HG02970 (cell line): ENCODE data around the gene MTHFD1L.
"Not testable (repeated sequence)": the region's sequence is repeated elsewhere in the genome, so short reads cannot be mapped to it uniquely, and the experiment has no call there.

Experiments used
- ATAC-seq: cut with Tn5 transposase; IDR thresholded peaks from one replicate; pipeline ENCODE4 v1.9.1; 2021; ENCODE audit warnings: mild to moderate bottlenecking, moderate library complexity, moderate number of reproducible peaks; ENCODE audit not compliant: unreplicated experiment, low FRiP score

Gene MTHFD1L

DNA sequence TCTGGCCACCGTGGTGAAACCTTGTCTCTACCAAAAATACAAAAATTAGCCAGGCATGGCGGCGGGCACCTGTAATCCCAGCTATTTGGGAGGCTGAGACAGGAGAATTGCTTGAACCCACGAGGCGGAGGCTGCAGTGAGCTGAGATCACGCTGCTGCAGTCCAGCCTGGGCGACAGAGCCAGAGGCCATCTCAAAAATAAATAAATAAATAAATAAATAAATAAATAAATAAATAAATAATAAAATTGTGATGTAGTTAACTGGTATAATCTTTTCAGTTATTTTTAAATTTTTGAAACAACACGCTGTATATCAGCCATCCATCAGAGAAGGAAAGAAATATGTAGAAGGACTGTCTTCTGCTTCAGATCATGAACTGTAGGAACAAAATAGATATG, 221.6 kb downstream of the MTHFD1L start:
- ATAC-seq = not testable (repeated sequence)

- no peak for ATAC-seq
Observed at GRCh38 chr6:151087861-151088598, 222.5 kb downstream of the MTHFD1L start.

- no peak for ATAC-seq
Observed at GRCh38 chr6:151088599-151088935, 223.1 kb downstream of the MTHFD1L start.

- no peak for ATAC-seq
Observed at GRCh38 chr6:151088963-151089362, 223.5 kb downstream of the MTHFD1L start.

- no peak for ATAC-seq
Observed at GRCh38 chr6:151089978-151090377, 224.5 kb downstream of the MTHFD1L start.

GRCh38 chr6:151091571-151091970, 226.1 kb downstream of the MTHFD1L start:
- ATAC-seq = no peak

DNA sequence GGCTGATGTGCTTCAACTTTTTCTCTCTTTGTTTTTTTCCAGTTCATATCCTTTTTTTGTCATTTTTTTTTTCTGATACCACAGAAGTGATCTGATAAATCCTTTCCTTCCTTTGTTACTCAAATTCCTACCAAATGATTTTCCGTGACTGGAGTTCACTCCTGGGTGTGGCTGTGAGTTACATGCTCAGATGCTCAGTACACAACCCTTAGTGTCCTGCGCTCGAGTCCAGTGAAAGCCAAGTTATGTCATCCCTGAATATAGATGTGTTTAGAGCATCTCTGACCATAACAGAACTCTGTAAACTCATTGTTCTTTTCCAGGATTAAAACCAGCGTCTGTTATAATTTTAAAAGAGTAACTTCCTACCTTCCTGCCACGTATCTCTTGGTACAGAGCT, 227.1 kb downstream of the MTHFD1L start:
- ATAC-seq = no peak

GRCh38 chr6:151093706-151094105, 228.2 kb downstream of the MTHFD1L start:
- ATAC-seq = no peak

DNA sequence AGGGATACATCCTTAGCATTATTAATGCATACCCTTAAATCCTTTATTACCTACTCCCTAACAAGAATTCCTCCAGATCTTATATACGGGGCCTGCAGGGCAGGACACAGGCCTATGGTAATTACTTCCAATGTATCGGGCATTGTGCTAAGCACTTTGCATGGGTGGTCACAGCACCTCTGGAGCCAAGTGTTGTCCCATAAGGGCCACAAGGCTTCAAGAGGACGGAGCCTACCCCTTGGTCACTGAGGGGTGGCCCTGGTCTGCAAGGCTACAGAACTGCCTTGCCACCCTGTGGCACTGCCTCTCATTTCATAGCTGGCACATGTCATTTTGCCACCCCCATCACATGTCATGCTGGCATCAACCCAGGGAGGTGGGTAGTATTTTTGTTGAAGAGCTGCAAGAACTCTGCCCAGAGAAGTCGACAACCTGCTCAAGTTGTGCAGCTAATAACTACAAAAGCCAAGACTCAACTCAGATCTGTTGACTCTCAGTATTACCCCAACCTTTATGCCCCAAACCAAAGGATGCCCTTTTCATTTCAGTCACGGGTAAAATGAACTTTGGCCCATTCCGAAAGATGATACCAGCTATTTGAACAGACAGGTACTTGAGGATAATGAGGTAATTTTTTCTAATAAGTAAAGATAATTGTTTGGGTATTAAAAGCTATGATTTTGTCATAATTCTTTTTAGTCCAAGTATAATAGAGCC, 230.2 kb downstream of the MTHFD1L start:
- ATAC-seq = no peak

DNA sequence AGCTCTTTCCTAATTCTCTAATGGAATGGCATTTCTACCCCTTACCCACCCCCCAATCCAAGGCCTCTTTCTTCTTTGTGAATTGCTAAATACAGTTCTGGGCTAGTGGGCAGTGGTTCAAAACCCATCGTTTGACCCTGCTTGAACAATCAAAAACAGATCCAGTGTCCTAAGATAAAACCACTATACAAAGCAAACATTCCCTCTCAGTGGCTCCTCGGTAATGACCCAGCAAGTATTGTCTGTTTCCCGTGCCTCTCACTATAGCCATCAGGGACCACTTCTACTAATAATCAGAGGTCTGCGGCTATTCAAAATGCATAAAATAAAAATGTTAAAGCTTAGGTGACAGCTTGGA, 230.7 kb downstream of the MTHFD1L start:
- ATAC-seq = no peak

- ATAC-seq = no peak
Observed at GRCh38 chr6:151096691-151097606, 231.4 kb downstream of the MTHFD1L start.

- ATAC-seq = no peak
Observed at GRCh38 chr6:151098166-151098565, 232.7 kb downstream of the MTHFD1L start.

GRCh38 chr6:151100326-151100725, 234.8 kb downstream of the MTHFD1L start:
- ATAC-seq = no peak

DNA sequence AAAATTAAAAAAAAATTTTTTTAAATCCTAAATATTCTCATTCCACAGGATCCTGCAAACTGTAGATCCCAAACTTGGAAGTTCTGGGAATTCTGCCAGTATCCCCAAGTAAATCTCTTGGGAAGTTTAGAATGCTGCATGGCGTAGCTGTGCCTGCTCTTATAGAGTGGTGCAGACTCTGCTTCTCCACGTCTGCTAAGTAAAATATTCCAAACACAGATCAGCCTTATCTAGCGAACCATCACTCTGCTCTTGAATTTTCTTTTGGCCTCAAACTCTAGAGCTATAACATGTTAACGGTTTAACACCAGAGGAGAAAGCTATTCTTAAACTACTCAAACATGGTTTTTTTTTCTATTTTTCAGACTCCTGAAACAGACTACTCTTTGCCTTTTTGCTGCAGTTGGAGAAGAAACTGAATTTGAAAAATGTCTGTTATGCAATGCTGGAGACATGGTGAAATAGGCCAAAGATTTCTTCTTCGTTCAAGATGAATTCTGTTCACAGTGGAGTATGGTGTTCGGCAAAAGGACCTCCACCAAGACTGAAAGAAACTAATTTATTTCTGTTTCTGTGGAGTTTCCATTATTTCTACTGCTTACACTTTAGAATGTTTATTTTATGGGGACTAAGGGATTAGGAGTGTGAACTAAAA, 235.8 kb downstream of the MTHFD1L start:
- ATAC-seq = no peak

DNA sequence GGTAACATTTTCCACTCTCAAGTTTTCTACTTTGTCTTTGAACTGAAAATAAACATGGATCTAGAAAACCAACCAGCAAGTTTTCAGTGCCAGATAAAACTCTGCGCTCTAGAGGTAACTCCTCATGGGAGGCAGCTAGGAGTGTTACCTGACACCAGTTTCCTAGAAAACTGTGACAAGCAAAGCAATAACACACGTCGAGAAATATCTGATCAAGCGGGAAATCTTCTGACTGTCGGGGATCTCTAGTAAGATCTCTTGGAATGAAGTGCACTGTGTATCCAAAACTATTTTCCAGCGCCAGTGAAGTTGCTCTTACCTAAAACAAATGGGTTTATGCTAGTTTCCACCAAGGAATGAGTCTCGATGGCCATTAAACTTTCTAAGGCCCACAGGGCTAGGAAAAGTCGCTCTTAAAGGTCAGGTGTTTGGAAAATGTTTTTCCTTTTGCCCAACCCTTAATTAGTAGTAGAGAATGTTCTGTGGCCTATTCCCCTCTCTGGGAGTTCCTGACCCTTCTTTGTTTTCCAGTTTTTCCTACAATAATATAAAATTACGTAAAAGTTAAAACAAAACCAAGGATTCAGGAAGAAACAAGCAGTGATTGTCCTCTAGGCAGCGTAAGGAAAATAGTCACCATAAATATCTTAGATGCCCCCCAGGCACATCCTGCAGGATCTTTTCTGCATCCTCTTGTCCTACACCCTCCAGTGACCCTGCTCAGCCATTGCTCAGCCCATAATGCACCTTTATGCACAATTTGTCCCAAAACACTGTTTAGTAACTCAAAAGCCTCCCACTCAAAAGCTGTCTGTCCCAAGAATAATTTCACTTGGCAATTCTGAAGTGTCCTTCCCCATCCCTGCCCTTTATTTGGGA, 236.6 kb downstream of the MTHFD1L start:
- no peak for ATAC-seq

GRCh38 chr6:151103266-151103665, 237.8 kb downstream of the MTHFD1L start:
- ATAC-seq = no peak

GRCh38 chr6:151107897-151108427, 242.5 kb downstream of the MTHFD1L start:
- ATAC-seq = no peak

- no peak for ATAC-seq
Observed at GRCh38 chr6:151108548-151108947, 243.0 kb downstream of the MTHFD1L start.

GRCh38 chr6:151109361-151109760, 243.9 kb downstream of the MTHFD1L start:
- ATAC-seq = no peak
